ENCODE results near the gene ALDH5A1. TPM values are rescaled to one million over a fixed set of nuclear protein-coding genes. Genes with fewer than 3 reads are reported as not detected.

Gene ALDH5A1
- total RNA-seq, 1 donor from 2014 or later = 3.7 TPM

DNA sequence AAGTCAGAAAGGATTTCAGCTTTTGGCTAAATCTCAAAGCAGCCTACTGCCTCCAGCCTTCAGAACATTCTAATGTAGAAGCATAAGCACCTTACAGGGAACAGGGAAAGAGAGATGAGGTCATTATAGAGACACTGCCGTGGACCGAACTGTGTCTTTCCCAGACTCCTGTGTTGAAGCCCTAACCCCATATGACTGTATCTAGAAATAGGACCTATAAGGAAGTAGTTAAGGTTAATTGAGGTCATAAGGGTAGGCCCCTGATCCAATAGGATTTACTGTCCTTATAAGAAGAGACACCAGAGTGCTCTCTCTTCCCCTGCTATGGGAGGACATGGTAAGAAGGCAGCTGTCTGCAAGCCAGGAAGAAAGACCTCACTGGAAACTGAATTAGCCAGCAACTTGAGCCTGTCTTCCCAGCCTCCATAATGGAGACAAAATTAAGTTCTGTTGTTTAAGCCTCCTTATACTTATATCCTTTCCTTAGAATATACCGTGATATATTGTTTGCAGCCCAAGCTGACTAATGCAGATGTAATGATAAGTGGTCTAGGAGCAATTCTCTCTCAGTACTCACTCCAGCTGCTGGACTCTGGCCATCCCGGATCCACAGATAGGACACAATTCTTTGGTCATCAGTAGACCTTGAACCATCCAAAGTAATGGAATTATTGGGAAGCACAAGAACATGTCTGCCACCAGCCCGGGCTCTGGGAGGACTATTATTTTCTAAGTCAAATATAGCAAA, 71.4 kb downstream of the ALDH5A1 start:
- Histone ChIP-seq H3K27me3 (ENCODE audit: insufficient read depth, low read length) (peaks cover 5% of the 10 kb centered on the region), H3K4me1 (ENCODE audit: insufficient read depth, low read length) (no peaks in the 10 kb centered on the region), H3K36me3 (ENCODE audit: insufficient read depth, low read length) (no peaks in the 10 kb centered on the region), H3K9ac (ENCODE audit: low read length) (no peak overlapping the region), H3K4me2 (ENCODE audit: low read length) (no peak overlapping the region), H3K4me3 (ENCODE audit: insufficient read depth, low read depth, low read length) (no peak overlapping the region), H2AFZ (ENCODE audit: low read depth, low read length) (no peak overlapping the region), H3K27ac (ENCODE audit: low read depth, low read length) (no peak overlapping the region), H3K79me2 (ENCODE audit: insufficient read depth, low read length) (no peaks in the 10 kb centered on the region), H4K20me1 (ENCODE audit: insufficient read depth, low read length) (no peaks in the 10 kb centered on the region), H3K9me3 (ENCODE audit: insufficient read depth, low read depth, low read length) (no peaks in the 10 kb centered on the region)
- Mint-ChIP-seq H3K36me3 (ENCODE audit: low read depth, unreplicated experiment) (no peaks in the 10 kb centered on the region), H3K4me3 (ENCODE audit: unreplicated experiment) (no peak overlapping the region), H3K4me1 (ENCODE audit: low read depth, unreplicated experiment) (peaks cover 3% of the 10 kb centered on the region), H3K9me3 (ENCODE audit: unreplicated experiment) (no peaks in the 10 kb centered on the region), H3K27me3 (ENCODE audit: low read depth, unreplicated experiment) (peaks cover 4% of the 10 kb centered on the region), H3K27ac (ENCODE audit: unreplicated experiment) (peak overlapping the region; percentile 41)
- peak; percentile 20 for DNase-seq (ENCODE audit: low read depth)
- FAIRE-seq = no peak
- TF ChIP-seq EZH2 (IDR thresholded peaks at IDR 0.05; ENCODE audit: insufficient read depth, low read length) (no peak), CTCF (IDR thresholded peaks at IDR 0.05; ENCODE audit: insufficient read depth, low read depth, low read length) (no peak)

- Histone ChIP-seq H3K4me2 (ENCODE audit: low read length) (no peak overlapping the region), H3K79me2 (ENCODE audit: insufficient read depth, low read length) (no peaks in the 10 kb centered on the region), H2AFZ (ENCODE audit: low read depth, low read length) (no peak overlapping the region), H3K4me3 (ENCODE audit: insufficient read depth, low read depth, low read length) (no peak overlapping the region), H3K9me3 (ENCODE audit: insufficient read depth, low read depth, low read length) (no peaks in the 10 kb centered on the region), H4K20me1 (ENCODE audit: insufficient read depth, low read length) (no peaks in the 10 kb centered on the region), H3K27me3 (ENCODE audit: insufficient read depth, low read length) (peaks cover 5% of the 10 kb centered on the region), H3K27ac (ENCODE audit: low read depth, low read length) (no peak overlapping the region), H3K4me1 (ENCODE audit: insufficient read depth, low read length) (no peaks in the 10 kb centered on the region), H3K36me3 (ENCODE audit: insufficient read depth, low read length) (no peaks in the 10 kb centered on the region), H3K9ac (ENCODE audit: low read length) (no peak overlapping the region)
- Mint-ChIP-seq H3K36me3 (ENCODE audit: low read depth, unreplicated experiment) (no peaks in the 10 kb centered on the region), H3K27ac (ENCODE audit: unreplicated experiment) (no peak overlapping the region), H3K27me3 (ENCODE audit: low read depth, unreplicated experiment) (peaks cover 5% of the 10 kb centered on the region), H3K9me3 (ENCODE audit: unreplicated experiment) (no peaks in the 10 kb centered on the region), H3K4me1 (ENCODE audit: low read depth, unreplicated experiment) (peaks cover 3% of the 10 kb centered on the region), H3K4me3 (ENCODE audit: unreplicated experiment) (no peak overlapping the region)
- DNase-seq (ENCODE audit: low read depth) (no peak), FAIRE-seq (no peak)
- TF ChIP-seq EZH2 (IDR thresholded peaks at IDR 0.05; ENCODE audit: insufficient read depth, low read length) = no peak
Observed at GRCh38 chr6:24568683-24569082, 73.9 kb downstream of the ALDH5A1 start.

- peaks cover 5% of the 10 kb centered on the region for H3K27me3 Mint-ChIP-seq (ENCODE audit: low read depth, unreplicated experiment)
- no peak overlapping the region for H3K4me3 Mint-ChIP-seq (ENCODE audit: unreplicated experiment)
- no peaks in the 10 kb centered on the region for H3K36me3 Mint-ChIP-seq (ENCODE audit: low read depth, unreplicated experiment)
- Histone ChIP-seq H4K20me1 (ENCODE audit: insufficient read depth, low read length) (no peaks in the 10 kb centered on the region), H3K27me3 (ENCODE audit: insufficient read depth, low read length) (peaks cover 5% of the 10 kb centered on the region), H3K79me2 (ENCODE audit: insufficient read depth, low read length) (no peaks in the 10 kb centered on the region), H3K4me1 (ENCODE audit: insufficient read depth, low read length) (no peaks in the 10 kb centered on the region), H3K27ac (ENCODE audit: low read depth, low read length) (no peak overlapping the region), H3K4me2 (ENCODE audit: low read length) (no peak overlapping the region), H2AFZ (ENCODE audit: low read depth, low read length) (no peak overlapping the region), H3K36me3 (ENCODE audit: insufficient read depth, low read length) (no peaks in the 10 kb centered on the region), H3K9ac (ENCODE audit: low read length) (no peak overlapping the region), H3K4me3 (ENCODE audit: insufficient read depth, low read depth, low read length) (no peak overlapping the region), H3K9me3 (ENCODE audit: insufficient read depth, low read depth, low read length) (no peaks in the 10 kb centered on the region)
- H3K27ac Mint-ChIP-seq (ENCODE audit: unreplicated experiment) = peak overlapping the region; percentile 15
- H3K9me3 Mint-ChIP-seq (ENCODE audit: unreplicated experiment) = no peaks in the 10 kb centered on the region
- TF ChIP-seq CTCF (IDR thresholded peaks at IDR 0.05; ENCODE audit: insufficient read depth, low read depth, low read length) (no peak), EZH2 (IDR thresholded peaks at IDR 0.05; ENCODE audit: insufficient read depth, low read length) (no peak)
- no peak for FAIRE-seq
- no peak for DNase-seq (ENCODE audit: low read depth)
- peaks cover 3% of the 10 kb centered on the region for H3K4me1 Mint-ChIP-seq (ENCODE audit: low read depth, unreplicated experiment)
Observed at GRCh38 chr6:24569811-24570210, 75.0 kb downstream of the ALDH5A1 start.

All from astrocyte (in vitro differentiated cells and primary cell).